GM23338 (cell line): ENCODE measurements around the gene MYO18A. TPM values are rescaled to one million over a fixed set of nuclear protein-coding genes. Genes with fewer than 3 reads are reported as not detected.
A peak's percentile ranks its signal among the peaks of the same experiment; 100 is the strongest.

Experiments
- ATAC-seq: fragments of 200-7000 bp; cut with Tn5 transposase; 3 replicates; pipeline ENCODE4 v1.9.1; 2020
- DNase-seq: peaks from one replicate; pipeline ENCODE4 v3.0.0-alpha.2; 2015; ENCODE audit warnings: low spot score
- H2AFZ ChIP-seq: fragments of 200-600 bp; sonication (generic); 2 replicates; pipeline ENCODE4 v1.8.0; 2016; ENCODE audit warnings: antibody characterized with exemption, mild to moderate bottlenecking, moderate library complexity
- H3F3A ChIP-seq: fragments of 200-600 bp; sonication (generic); replicated peaks from 2 replicates; pipeline ENCODE4 v1.8.0; 2017; ENCODE audit warnings: antibody characterized with exemption, mixed run types, low read depth
- H3K27ac ChIP-seq: fragments of 200-600 bp; sonication (generic); 2 replicates; pipeline ENCODE4 v1.6.1; 2016; ENCODE audit warnings: low read depth
- H3K27me3 ChIP-seq: fragments of 200-600 bp; sonication (generic); 2 replicates; pipeline ENCODE4 v1.8.0; 2016; ENCODE audit warnings: mild to moderate bottlenecking, mixed run types, moderate library complexity; ENCODE audit not compliant: insufficient read depth
- H3K36me3 ChIP-seq: fragments of 200-600 bp; sonication (generic); 2 replicates; pipeline ENCODE4 v1.8.0; 2016; ENCODE audit warnings: mild to moderate bottlenecking; ENCODE audit not compliant: insufficient read depth
- H3K4me1 ChIP-seq: fragments of 200-600 bp; sonication (generic); 2 replicates; pipeline ENCODE4 v1.8.0; 2016; ENCODE audit warnings: mild to moderate bottlenecking, moderate library complexity; ENCODE audit not compliant: insufficient read depth
- H3K4me2 ChIP-seq: fragments of 200-600 bp; sonication (generic); 2 replicates; pipeline ENCODE4 v1.7.1; 2017; ENCODE audit warnings: mixed run types
- H3K4me3 ChIP-seq: fragments of 200-600 bp; sonication (generic); 2 replicates; pipeline ENCODE4 v1.6.1; 2016; ENCODE audit warnings: mixed run types
- H3K79me2 ChIP-seq: fragments of 200-600 bp; sonication (generic); replicated peaks from 2 replicates; pipeline ENCODE4 v1.8.0; 2017; ENCODE audit warnings: mild to moderate bottlenecking; ENCODE audit not compliant: insufficient read depth
- H3K9me2 ChIP-seq: fragments of 200-600 bp; sonication (generic); 2 replicates; pipeline ENCODE4 v1.8.0; 2017; ENCODE audit not compliant: insufficient read depth
- H4K20me1 ChIP-seq: fragments of 200-600 bp; sonication (generic); replicated peaks from 2 replicates; pipeline ENCODE4 v1.8.0; 2017; ENCODE audit warnings: mild to moderate bottlenecking; ENCODE audit not compliant: insufficient read depth
- H3K27ac Mint-ChIP-seq: 2 replicates; pipeline ENCODE4 v1.8.0; 2020; ENCODE audit warnings: inconsistent platforms, mild to moderate bottlenecking, moderate library complexity, mixed read lengths
- H3K27me3 Mint-ChIP-seq: 3 replicates; pipeline ENCODE4 v1.8.0; 2022; ENCODE audit warnings: low read depth, mild to moderate bottlenecking, moderate library complexity, mixed read lengths, inconsistent platforms; ENCODE audit not compliant: insufficient read depth, poor library complexity
- H3K36me3 Mint-ChIP-seq: 3 replicates; pipeline ENCODE4 v1.8.0; 2021; ENCODE audit warnings: low read depth, mild to moderate bottlenecking, inconsistent platforms, moderate library complexity, mixed read lengths
- H3K4me1 Mint-ChIP-seq: 3 replicates; pipeline ENCODE4 v1.8.0; 2020; ENCODE audit warnings: mild to moderate bottlenecking, inconsistent platforms, mixed read lengths
- H3K4me3 Mint-ChIP-seq: 3 replicates; pipeline ENCODE4 v1.8.0; 2021; ENCODE audit warnings: moderate library complexity, mild to moderate bottlenecking, inconsistent platforms, mixed read lengths
- H3K9me3 Mint-ChIP-seq: 3 replicates; pipeline ENCODE4 v1.8.0; 2020; ENCODE audit warnings: moderate library complexity, mild to moderate bottlenecking, inconsistent platforms, mixed read lengths
- ETS1 ChIP-seq: IDR thresholded peaks from 2 replicates; pipeline ENCODE4 v1.6.1; 2016; ENCODE audit warnings: antibody characterized with exemption
- EZH2 ChIP-seq: fragments of 200-600 bp; sonication (generic); IDR thresholded peaks from one replicate; pipeline ENCODE4 v1.8.0; 2017; ENCODE audit warnings: antibody characterized with exemption, mild to moderate bottlenecking, low read depth; ENCODE audit not compliant: unreplicated experiment
- EZH2phosphoT487 ChIP-seq: fragments of 200-600 bp; sonication (generic); IDR thresholded peaks from one replicate; pipeline ENCODE4 v1.8.1; 2018; ENCODE audit warnings: antibody characterized with exemption; ENCODE audit not compliant: unreplicated experiment
- JUNB ChIP-seq: IDR thresholded peaks from one replicate; pipeline ENCODE4 v1.6.1; 2016; ENCODE audit warnings: antibody characterized with exemption; ENCODE audit not compliant: unreplicated experiment
- NANOG ChIP-seq: IDR thresholded peaks from 2 replicates; pipeline ENCODE4 v1.6.1; 2016; ENCODE audit warnings: antibody characterized with exemption, borderline replicate concordance
- POLR2AphosphoS5 ChIP-seq: IDR thresholded peaks from 2 replicates; pipeline ENCODE4 v1.6.1; 2016; ENCODE audit warnings: antibody characterized with exemption, low read depth
- STAT1 ChIP-seq: IDR thresholded peaks from one replicate; pipeline ENCODE4 v1.6.1; 2016; ENCODE audit warnings: antibody characterized with exemption; ENCODE audit not compliant: unreplicated experiment
- ZNF114 ChIP-seq: fragments of 250-450 bp; sonication (Bioruptor Pico); IDR thresholded peaks from 2 replicates; pipeline ENCODE4 v1.5.0; 2020; ENCODE audit warnings: mild to moderate bottlenecking, moderate library complexity
- polyA plus RNA-seq: library from polyadenylated mRNA; unstranded; fragments of >200 nt; fragmentation: Nextera tagmentation; extraction: Ambion mirVana; gene quantifications from 2 replicates; pipeline ENCODE4 v1.2.1, GENCODE V29; 2016
- total RNA-seq: library from RNA; depleted of rRNA; stranded (reverse); fragments of >200 nt; shearing (Covaris generic); gene quantifications from 2 replicates; pipeline ENCODE4 v1.2.3, GENCODE V29; 2014
- TF ChIP-seq, protein P1 (sequence below), 2 experiments: fragments of 200-600 bp in 1 of 2; sonication (generic) in 1 of 2; conservative IDR thresholded peaks; 2 replicates each; pipeline versions ENCODE4 v1.5.1 to v1.6.1; 2016 to 2017; ENCODE audit warnings: antibody characterized with exemption in 2 of 2, low read depth in 2 of 2, mild to moderate bottlenecking in 2 of 2, moderate library complexity in 1 of 2

MYO18A gene
- total and polyA plus RNA-seq, 2 experiments from 2014 or later: 18.3 to 37.5 TPM

DNA sequence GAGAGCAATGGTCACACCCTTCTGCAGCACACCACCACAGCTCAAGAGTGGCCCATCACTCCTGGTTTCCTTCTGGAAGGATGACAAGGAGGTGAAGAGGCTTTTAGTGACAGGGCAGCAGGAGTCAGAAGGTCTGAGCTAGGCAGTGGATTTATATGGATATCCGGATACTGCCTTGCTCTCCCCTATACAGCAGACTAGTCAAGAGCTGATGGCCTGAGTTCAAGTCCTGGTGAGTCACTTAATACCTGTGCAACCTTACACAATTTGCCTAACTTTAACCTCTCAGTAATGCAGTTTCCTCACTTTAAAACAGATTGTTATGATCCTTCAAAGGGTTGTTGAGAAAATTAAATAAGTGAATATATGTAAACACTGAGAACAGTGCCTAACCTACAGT lies 22.9 kb downstream of the MYO18A start:
- Histone ChIP-seq H3K4me3 (no peak overlapping the region), H3K9me2 (no peaks in the 10 kb centered on the region), H3K27me3 (no peaks in the 10 kb centered on the region), H2AFZ (no peak overlapping the region), H3K79me2 (peaks cover 18% of the 10 kb centered on the region; the same call in 1 of the 2 replicates), H3K36me3 (no peaks in the 10 kb centered on the region), H4K20me1 (peaks cover 7% of the 10 kb centered on the region; the same call in 1 of the 2 replicates), H3F3A (no peaks in the 10 kb centered on the region), H3K27ac (no peak overlapping the region), H3K4me2 (no peak overlapping the region), H3K4me1 (peaks cover 11% of the 10 kb centered on the region; the same call in 1 of the 2 replicates)
- no peak overlapping the region for H3K4me3 Mint-ChIP-seq
- TF ChIP-seq, protein P1, sequence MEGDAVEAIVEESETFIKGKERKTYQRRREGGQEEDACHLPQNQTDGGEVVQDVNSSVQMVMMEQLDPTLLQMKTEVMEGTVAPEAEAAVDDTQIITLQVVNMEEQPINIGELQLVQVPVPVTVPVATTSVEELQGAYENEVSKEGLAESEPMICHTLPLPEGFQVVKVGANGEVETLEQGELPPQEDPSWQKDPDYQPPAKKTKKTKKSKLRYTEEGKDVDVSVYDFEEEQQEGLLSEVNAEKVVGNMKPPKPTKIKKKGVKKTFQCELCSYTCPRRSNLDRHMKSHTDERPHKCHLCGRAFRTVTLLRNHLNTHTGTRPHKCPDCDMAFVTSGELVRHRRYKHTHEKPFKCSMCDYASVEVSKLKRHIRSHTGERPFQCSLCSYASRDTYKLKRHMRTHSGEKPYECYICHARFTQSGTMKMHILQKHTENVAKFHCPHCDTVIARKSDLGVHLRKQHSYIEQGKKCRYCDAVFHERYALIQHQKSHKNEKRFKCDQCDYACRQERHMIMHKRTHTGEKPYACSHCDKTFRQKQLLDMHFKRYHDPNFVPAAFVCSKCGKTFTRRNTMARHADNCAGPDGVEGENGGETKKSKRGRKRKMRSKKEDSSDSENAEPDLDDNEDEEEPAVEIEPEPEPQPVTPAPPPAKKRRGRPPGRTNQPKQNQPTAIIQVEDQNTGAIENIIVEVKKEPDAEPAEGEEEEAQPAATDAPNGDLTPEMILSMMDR (conservative IDR thresholded peaks at IDR 0.05; ENCODE audit: low read depth in 2 of 2): no peak
- TF ChIP-seq ETS1: no peak
- no peak for TF ChIP-seq JUNB
- TF ChIP-seq EZH2phosphoT487: no peak
- ATAC-seq (no peak), DNase-seq (no peak)
- H3K27ac Mint-ChIP-seq: peak overlapping the region; percentile 32; the same call in 1 of the 2 replicates
- H3K36me3 Mint-ChIP-seq: no peaks in the 10 kb centered on the region; the same call in 2 of the 3 replicates
- H3K4me1 Mint-ChIP-seq: peaks cover 44% of the 10 kb centered on the region
- no peaks in the 10 kb centered on the region for H3K9me3 Mint-ChIP-seq
- peaks cover 8% of the 10 kb centered on the region for H3K27me3 Mint-ChIP-seq

- no peak overlapping the region for H3K4me2 ChIP-seq
- peak overlapping the region; percentile 32; the same call in 1 of the 2 replicates for H3K27ac Mint-ChIP-seq
- H3K4me1 Mint-ChIP-seq: peaks cover 44% of the 10 kb centered on the region
- H3K4me3 ChIP-seq: no peak overlapping the region
- ATAC-seq (no peak), DNase-seq (no peak)
- no peaks in the 10 kb centered on the region for H3K9me3 Mint-ChIP-seq
- H3K4me3 Mint-ChIP-seq: no peak overlapping the region
- H3K36me3 Mint-ChIP-seq: no peaks in the 10 kb centered on the region; the same call in 2 of the 3 replicates
- 0 out of 2 replicates have a peak, but pooled peaks cover 7% of the 10 kb centered on the region for H4K20me1 ChIP-seq
- H3K27ac ChIP-seq: peak overlapping the region; percentile 66; the same call in 1 of the 2 replicates
- H2AFZ ChIP-seq: no peak overlapping the region
- H3K4me1 ChIP-seq: peaks cover 11% of the 10 kb centered on the region; the same call in 1 of the 2 replicates
- no peaks in the 10 kb centered on the region for H3K27me3 ChIP-seq
- peaks cover 18% of the 10 kb centered on the region; the same call in 1 of the 2 replicates for H3K79me2 ChIP-seq
- peaks cover 10% of the 10 kb centered on the region for H3K27me3 Mint-ChIP-seq
- no peaks in the 10 kb centered on the region for H3K36me3 ChIP-seq
- no peaks in the 10 kb centered on the region for H3K9me2 ChIP-seq
- H3F3A ChIP-seq: no peaks in the 10 kb centered on the region
- no peak for TF ChIP-seq JUNB
- TF ChIP-seq ETS1: no peak
- no peak for TF ChIP-seq POLR2AphosphoS5
- no peak for TF ChIP-seq NANOG
- TF ChIP-seq EZH2phosphoT487: no peak
- no peak for TF ChIP-seq EZH2
- no peak for TF ChIP-seq STAT1
- TF ChIP-seq, protein P1 (conservative IDR thresholded peaks at IDR 0.05; ENCODE audit: low read depth in 2 of 2): no peak
- no peak for TF ChIP-seq ZNF114 (CRISPR knock-in tag)
Observed at GRCh38 chr17:29156781-29157180, 23.4 kb downstream of the MYO18A start.
